ENCODE data around the gene SAYSD1.
A peak's percentile ranks its signal among the peaks of the same experiment; 100 is the strongest.
"Not testable (repeated sequence)": the region's sequence is repeated elsewhere in the genome, so short reads cannot be mapped to it uniquely, and the experiment has no call there.

The SAYSD1 gene, protein sequence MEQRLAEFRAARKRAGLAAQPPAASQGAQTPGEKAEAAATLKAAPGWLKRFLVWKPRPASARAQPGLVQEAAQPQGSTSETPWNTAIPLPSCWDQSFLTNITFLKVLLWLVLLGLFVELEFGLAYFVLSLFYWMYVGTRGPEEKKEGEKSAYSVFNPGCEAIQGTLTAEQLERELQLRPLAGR

DNA sequence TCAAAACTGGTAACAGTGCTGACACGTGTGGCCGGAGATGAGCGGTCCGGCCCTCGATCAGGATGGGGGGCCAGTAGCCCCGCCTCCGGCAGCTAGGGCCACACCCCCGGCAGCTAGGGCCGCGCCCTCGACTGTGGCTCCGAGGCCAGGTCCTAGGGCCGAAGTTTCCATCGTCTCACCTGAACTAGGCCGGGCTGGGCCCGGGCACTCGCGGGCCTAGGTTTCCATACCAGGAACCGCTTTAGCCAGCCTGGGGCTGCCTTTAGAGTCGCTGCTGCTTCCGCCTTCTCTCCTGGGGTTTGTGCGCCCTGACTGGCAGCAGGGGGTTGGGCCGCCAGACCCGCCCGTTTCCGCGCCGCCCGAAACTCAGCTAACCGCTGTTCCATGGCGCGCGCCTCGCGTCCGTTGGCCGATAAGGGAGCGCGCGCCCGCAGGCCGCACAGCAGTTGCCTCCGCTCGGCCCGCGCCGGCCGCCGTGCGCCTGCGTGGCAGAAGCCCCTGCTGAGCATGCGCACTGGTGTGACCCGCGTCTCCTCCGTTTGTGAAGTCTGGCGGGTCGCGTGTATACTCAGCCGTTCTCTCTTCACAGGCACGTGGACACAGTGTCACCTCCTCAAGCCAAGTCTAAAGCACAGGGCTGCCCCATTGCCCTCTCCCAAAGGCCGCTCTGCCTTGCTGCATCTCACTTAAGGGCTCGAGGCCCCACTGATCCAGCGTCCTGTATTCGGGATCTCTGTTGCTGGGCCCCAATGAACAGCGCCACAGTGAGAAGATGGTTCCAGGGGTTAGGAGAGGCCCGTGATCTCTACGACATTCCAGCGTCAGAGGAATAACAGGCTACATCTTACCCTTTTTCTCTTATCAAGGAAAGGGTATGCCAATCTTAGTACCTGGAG lies at the start of gene SAYSD1:
TSS of gene SAYSD1 (minus strand) at position 483 of the 896 bp plus-strand sequence. CDS start at position 386, 97 bp downstream.
- H3K4me3 Mint-ChIP-seq = peak within 1 kb of the TSS; percentile 98
- no peaks in the 10 kb centered on the region for H3K27me3 Mint-ChIP-seq
- peak within 1 kb of the TSS; percentile 99 for H3K27ac Mint-ChIP-seq
- peaks cover 58% of the 10 kb centered on the region for H3K4me1 Mint-ChIP-seq (ENCODE audit: low read depth)
- H3K9me3 Mint-ChIP-seq (ENCODE audit: low read depth) = no peaks in the 10 kb centered on the region
- H3K36me3 Mint-ChIP-seq = peaks cover 5% of the 10 kb centered on the region

DNA sequence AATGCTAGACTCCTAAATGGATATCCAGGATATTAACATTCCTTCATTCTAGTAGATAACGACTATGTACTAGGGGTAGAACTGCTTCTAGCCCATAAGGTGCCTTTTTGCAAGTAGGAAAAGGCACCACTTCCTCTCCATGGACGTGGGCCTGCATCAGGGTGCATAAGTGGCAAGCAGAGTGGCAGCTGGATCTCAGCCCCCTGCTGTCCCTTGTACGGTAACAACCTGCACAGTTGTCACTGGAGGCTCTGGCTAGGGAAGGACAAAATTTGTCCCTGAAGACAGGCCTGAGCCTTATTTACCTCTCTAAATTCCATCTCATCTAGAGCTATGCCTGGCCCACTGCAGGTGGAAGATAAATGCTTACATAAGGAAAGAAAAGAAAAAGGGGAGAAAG lies 42.5 kb upstream of the SAYSD1 start:
- Mint-ChIP-seq H3K9me3 (ENCODE audit: low read depth) (no peaks in the 10 kb centered on the region), H3K36me3 (no peaks in the 10 kb centered on the region), H3K4me1 (ENCODE audit: low read depth) (peaks cover 19% of the 10 kb centered on the region), H3K27ac (no peak overlapping the region), H3K27me3 (no peaks in the 10 kb centered on the region), H3K4me3 (no peak overlapping the region)

DNA sequence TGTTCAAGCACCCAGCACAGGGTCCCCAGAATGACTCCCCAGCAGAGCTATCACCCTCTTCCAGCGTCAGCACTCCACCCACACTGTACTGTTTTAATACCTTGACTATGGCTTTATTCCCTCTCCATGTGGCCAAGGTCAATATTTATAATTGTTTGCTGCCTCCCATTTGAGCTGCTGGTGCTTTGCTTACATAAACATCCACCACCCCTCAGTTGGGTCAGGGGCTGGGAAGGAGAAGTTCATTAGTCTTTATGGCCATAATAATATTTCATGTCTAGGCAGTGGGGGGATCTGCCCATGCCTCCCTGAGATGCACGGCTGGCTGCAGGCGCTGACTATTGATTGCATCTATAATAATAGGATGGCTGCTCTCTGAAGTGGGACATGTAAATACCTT lies 41.8 kb upstream of the SAYSD1 start:
- H3K27ac Mint-ChIP-seq = no peak overlapping the region
- no peak overlapping the region for H3K4me3 Mint-ChIP-seq
- peaks cover 26% of the 10 kb centered on the region for H3K4me1 Mint-ChIP-seq (ENCODE audit: low read depth)
- H3K27me3 Mint-ChIP-seq = no peaks in the 10 kb centered on the region
- H3K36me3 Mint-ChIP-seq = no peaks in the 10 kb centered on the region
- no peaks in the 10 kb centered on the region for H3K9me3 Mint-ChIP-seq (ENCODE audit: low read depth)

DNA sequence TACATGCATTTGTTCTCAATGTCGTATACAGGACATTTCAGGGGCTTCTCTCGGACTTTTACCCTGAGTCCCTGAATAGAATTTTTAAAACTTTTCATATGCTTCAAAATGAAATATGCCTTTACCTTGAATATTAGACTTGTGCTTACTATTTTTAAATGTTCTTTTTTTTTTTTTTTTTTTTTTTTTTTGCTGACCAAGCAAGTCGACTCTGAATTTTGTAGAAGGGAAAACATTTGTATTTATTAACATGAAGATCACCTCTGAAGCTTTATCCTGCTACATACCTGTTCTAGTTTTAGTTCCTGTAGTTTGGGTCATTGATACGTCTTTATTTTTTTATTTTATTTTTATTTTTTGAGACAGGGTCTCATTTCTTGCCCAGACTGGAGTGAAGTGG lies 39.7 kb upstream of the SAYSD1 start:
- no peaks in the 10 kb centered on the region for H3K27me3 Mint-ChIP-seq
- H3K4me1 Mint-ChIP-seq (ENCODE audit: low read depth) = peaks cover 33% of the 10 kb centered on the region
- no peak overlapping the region for H3K4me3 Mint-ChIP-seq
- no peaks in the 10 kb centered on the region for H3K9me3 Mint-ChIP-seq (ENCODE audit: low read depth)
- H3K27ac Mint-ChIP-seq = peak overlapping the region; percentile 95
- no peaks in the 10 kb centered on the region for H3K36me3 Mint-ChIP-seq

DNA sequence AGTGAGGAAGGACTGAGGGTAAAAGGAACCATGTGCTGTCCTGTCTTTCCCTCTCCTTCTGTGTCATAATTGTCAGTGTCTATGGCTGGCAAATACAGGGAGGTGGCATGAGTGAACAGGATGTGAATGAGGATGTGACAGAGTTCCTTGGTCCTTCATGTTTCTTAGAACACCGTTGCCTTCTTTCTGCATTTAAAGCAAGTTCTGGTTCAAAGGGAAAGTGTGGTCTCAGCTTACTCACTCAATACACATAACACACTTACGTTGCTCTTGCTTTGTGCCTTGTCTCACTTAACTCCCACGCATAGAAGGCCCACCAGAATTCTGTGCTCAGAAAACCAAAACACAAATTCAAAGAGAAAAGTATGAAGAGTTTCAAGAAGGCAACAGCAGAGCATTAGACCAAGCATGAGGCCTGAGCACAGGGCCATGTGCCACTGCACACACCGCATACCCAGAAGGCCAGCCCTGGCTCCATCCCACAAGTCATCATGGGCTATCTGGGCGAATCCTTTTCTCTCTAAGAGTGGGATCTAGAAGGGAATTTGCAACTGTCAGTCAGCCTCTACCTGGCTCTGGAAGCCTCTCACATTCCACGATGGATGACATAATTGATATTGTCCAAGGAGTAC lies 38.9 kb upstream of the SAYSD1 start:
- peak overlapping the region; percentile 1 for H3K4me3 Mint-ChIP-seq
- H3K9me3 Mint-ChIP-seq (ENCODE audit: low read depth) = no peaks in the 10 kb centered on the region
- H3K4me1 Mint-ChIP-seq (ENCODE audit: low read depth) = peaks cover 33% of the 10 kb centered on the region
- H3K36me3 Mint-ChIP-seq = no peaks in the 10 kb centered on the region
- peak overlapping the region; percentile 95 for H3K27ac Mint-ChIP-seq
- H3K27me3 Mint-ChIP-seq = no peaks in the 10 kb centered on the region

DNA sequence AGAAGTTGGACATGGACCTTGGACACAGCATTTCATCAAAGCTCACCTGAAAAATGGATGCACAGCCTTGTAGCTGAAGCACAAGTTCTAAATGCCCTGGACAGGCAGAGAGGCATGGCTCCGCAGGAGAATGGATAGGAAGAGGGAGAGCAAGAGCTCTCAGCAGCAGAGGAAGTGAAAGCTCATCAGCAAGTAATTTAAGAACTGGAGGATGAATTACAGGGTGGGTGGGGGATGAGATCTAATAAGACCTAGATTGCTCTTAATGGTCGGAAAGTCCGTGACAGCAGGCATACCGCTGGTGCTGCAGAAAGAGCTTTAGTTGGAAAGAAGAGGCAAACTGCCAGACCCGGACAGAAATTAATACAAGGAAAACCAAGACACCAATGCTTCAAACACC lies 37.3 kb upstream of the SAYSD1 start:
- H3K4me3 Mint-ChIP-seq = no peak overlapping the region
- no peaks in the 10 kb centered on the region for H3K36me3 Mint-ChIP-seq
- peak overlapping the region; percentile 7 for H3K27ac Mint-ChIP-seq
- no peaks in the 10 kb centered on the region for H3K27me3 Mint-ChIP-seq
- H3K9me3 Mint-ChIP-seq (ENCODE audit: low read depth) = no peaks in the 10 kb centered on the region
- H3K4me1 Mint-ChIP-seq (ENCODE audit: low read depth) = peaks cover 33% of the 10 kb centered on the region

DNA sequence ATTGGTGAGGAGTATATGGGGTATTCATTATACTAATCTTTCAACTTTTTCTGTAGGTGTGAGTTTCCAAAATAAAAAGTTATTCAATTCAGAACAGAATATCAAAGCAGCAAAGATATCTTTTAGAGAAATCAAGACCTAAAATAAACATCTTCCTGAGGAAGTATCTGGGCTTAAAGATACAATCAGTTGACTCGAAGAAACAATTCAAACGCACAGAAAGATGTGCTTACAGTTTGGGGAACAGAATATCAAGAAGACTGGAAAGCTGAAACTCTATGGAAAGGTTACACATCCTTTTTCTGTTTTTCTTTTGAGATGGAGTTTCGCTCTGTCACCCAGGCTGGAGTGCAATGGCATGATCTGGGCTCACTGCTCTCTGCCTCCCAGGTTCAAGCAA lies 36.2 kb upstream of the SAYSD1 start:
- Mint-ChIP-seq H3K4me1 (ENCODE audit: low read depth) (peaks cover 33% of the 10 kb centered on the region), H3K4me3 (no peak overlapping the region), H3K27ac (peak overlapping the region; percentile 37), H3K9me3 (ENCODE audit: low read depth) (no peaks in the 10 kb centered on the region), H3K36me3 (no peaks in the 10 kb centered on the region), H3K27me3 (no peaks in the 10 kb centered on the region)

DNA sequence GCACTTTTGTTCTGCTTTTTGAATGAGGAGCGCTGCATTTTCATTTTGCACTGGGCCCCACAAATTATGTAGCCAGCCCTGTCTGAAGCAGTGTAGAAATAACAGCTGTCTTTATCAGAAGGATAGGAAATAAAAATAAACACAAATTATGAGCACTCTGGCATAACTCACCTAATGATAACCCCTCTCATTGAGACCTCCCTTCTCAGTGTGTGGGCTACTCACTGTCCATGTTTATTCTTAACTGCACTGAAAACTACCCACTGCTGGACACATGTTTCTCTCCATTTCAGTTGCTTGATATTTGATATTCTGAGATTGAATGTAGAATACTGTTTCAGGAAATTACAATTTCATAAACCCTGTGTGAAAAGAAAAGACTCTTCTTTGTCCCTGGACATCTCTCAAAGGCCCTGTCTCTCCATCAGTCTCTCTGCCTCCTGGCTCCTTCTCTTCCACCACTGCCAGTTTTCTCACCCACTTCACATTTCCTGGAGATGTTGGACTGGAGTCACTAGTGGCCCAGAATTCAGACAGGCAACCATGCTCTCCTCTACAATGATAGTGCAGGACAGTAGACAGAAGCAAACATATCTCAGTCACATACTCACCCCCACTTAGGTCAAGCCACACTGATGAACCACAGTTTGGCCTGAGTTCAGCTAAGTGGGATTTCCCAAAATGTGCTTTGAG lies 29.6 kb upstream of the SAYSD1 start:
- no peaks in the 10 kb centered on the region for H3K4me1 Mint-ChIP-seq (ENCODE audit: low read depth)
- no peak overlapping the region for H3K27ac Mint-ChIP-seq
- no peaks in the 10 kb centered on the region for H3K36me3 Mint-ChIP-seq
- peaks cover 5% of the 10 kb centered on the region for H3K27me3 Mint-ChIP-seq
- no peak overlapping the region for H3K4me3 Mint-ChIP-seq
- no peaks in the 10 kb centered on the region for H3K9me3 Mint-ChIP-seq (ENCODE audit: low read depth)

DNA sequence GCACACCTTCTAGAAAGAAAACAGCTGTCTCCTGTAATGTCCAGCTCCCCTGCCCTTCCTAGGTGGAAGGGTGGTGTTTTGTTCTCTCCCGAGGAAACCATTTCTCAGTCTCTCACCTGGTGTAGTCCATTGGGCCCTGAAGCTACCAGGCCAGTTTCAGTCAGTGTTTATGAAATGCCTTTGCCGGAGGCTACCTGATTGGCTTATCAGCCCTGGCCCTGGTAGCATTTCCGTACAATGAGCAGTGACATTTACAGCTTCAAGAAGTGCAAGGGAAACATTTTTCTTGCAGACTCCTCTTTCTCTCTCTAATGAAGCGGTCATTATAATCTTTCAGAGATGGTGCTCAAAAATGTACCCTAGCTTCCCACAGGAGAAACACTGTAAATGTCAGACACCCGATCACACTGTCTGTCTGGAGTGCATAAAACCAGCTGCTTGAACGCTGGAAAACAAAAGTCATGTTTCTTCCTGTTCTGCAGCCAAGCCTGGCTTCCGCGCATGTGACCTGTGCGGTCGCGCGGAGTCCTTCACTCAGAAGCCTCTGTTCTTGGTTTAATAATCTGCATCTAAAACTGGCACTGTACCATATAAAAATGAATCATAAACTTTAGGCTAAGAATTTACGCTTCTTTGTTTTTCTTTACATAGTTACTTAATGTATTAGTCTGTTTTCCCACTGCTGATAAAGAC lies 28.4 kb upstream of the SAYSD1 start:
- Mint-ChIP-seq H3K27me3 (peaks cover 6% of the 10 kb centered on the region), H3K9me3 (ENCODE audit: low read depth) (no peaks in the 10 kb centered on the region), H3K27ac (no peak overlapping the region), H3K4me1 (ENCODE audit: low read depth) (no peaks in the 10 kb centered on the region), H3K4me3 (no peak overlapping the region), H3K36me3 (no peaks in the 10 kb centered on the region)

DNA sequence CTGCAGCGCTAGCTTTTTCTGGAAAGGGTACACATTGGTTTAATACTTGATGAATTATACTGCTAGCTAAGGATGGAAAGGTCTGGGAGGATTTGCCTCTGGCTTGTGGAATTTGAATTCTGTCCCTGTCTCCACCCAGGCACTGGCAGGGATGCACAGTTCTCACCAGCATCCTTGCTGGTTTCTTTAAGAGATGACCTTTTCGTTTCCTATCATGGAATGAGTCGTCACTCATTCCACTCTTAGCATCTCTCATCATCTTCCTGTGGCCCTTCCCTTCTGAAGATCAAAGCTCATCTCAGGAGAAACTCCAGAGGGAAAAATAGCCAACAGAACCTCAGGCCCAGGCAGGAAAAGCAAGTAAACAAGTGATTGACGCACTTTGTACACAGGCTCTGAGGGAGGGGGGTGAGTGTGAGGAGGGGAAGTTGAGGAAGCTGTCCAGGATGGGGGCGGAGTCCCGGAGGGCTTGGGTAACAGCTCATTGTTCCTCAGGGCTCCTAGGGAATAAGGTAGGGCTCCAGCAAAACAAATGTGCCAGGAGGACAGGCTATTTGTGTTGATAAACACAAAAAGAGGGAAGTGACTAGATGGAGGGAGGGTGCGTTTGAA lies 25.7 kb upstream of the SAYSD1 start:
- peaks cover 4% of the 10 kb centered on the region for H3K36me3 Mint-ChIP-seq
- H3K9me3 Mint-ChIP-seq (ENCODE audit: low read depth) = peaks cover 4% of the 10 kb centered on the region
- no peaks in the 10 kb centered on the region for H3K4me1 Mint-ChIP-seq (ENCODE audit: low read depth)
- H3K4me3 Mint-ChIP-seq = no peak overlapping the region
- no peak overlapping the region for H3K27ac Mint-ChIP-seq
- peaks cover 10% of the 10 kb centered on the region for H3K27me3 Mint-ChIP-seq

DNA sequence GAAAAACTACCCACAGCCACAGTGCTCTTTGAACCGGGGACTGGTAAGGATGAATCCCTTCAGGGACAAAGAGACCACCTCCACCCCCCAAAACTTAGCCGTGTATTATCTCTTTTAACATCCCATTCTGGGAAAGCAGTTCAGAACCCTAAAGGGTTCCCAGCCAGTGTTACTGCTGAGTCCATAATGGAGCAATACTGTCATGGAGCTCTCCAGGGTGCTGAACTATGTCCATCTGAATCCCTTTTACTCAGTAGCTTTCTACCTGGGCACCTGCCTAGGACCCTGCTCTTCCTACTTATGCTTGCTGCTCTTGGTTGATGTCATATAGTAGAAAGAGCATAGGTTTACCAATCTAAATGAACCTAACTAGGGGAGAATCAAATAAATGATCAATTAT lies 22.3 kb upstream of the SAYSD1 start:
- Mint-ChIP-seq H3K36me3 (peaks cover 4% of the 10 kb centered on the region), H3K9me3 (ENCODE audit: low read depth) (peaks cover 4% of the 10 kb centered on the region), H3K4me1 (ENCODE audit: low read depth) (no peaks in the 10 kb centered on the region), H3K27me3 (peaks cover 10% of the 10 kb centered on the region), H3K4me3 (no peak overlapping the region), H3K27ac (no peak overlapping the region)

DNA sequence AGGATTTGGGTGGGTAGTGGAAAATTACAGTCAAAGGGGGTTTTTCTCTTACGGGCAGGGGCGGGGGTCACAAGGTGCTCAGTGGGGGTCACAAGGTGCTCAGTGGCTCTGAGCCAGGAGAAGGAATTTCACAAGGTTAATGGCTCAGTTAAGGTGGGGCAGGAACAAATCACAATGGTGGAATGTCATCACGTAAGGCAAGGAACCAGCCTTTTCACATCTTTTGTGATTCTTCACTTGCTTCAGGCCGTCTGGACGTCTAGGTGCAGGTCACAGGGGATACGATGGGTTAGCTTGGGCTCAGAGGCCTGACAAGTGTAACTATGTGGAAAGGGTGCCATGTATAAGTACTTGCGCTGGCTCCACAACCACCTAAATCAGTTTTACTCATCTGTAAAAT lies 21.2 kb upstream of the SAYSD1 start:
- H3K9me3 Mint-ChIP-seq (ENCODE audit: low read depth); H3K4me3 Mint-ChIP-seq; H3K36me3 Mint-ChIP-seq; H3K27me3 Mint-ChIP-seq; H3K4me1 Mint-ChIP-seq (ENCODE audit: low read depth); H3K27ac Mint-ChIP-seq: not testable (repeated sequence)

DNA sequence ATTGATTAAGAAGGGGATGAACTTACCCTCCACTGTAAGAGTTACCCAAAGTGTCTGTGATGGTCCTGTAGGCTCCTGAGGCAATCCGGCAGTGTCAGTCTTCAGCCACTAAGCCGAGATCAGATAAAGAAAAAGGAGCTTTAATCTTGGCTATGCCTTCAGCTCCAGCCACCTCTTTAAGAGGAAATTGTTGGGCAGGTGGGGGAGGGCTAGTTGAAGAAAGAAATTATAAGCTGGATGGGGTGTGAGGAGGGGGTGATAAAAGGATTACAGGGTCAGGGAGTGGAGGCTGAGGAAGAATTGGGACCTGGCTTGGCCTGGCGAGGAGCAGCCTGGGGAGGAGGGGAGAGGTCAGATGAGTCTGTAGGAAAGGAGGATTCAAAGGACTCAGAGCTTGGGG lies 19.8 kb upstream of the SAYSD1 start:
- H3K27ac Mint-ChIP-seq; H3K36me3 Mint-ChIP-seq; H3K4me3 Mint-ChIP-seq; H3K4me1 Mint-ChIP-seq (ENCODE audit: low read depth); H3K27me3 Mint-ChIP-seq; H3K9me3 Mint-ChIP-seq (ENCODE audit: low read depth): not testable (repeated sequence)

DNA sequence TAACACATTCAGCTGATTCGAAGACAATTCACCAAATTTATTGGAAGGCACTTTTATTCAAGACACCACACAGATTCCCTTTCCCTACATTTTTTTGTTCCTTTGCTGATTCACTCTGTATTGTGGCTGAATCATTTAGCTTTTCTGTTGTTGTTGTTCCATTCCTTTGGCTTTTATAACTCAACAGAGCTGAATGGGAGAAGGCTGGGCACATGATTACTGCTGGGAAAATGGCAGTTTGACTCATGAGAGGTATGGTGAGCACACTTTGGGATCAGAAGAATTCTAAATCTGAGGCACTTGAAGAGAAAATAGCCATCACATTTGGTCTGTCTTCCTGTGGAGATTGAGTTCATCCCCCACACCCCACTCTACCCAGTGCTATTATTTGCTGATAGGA lies 15.7 kb upstream of the SAYSD1 start:
- no peaks in the 10 kb centered on the region for H3K4me1 Mint-ChIP-seq (ENCODE audit: low read depth)
- no peak overlapping the region for H3K4me3 Mint-ChIP-seq
- peaks cover 7% of the 10 kb centered on the region for H3K27me3 Mint-ChIP-seq
- H3K36me3 Mint-ChIP-seq = peaks cover 4% of the 10 kb centered on the region
- no peak overlapping the region for H3K27ac Mint-ChIP-seq
- no peaks in the 10 kb centered on the region for H3K9me3 Mint-ChIP-seq (ENCODE audit: low read depth)

Data from activated naive CD8-positive, alpha-beta T cell (primary cell).